ENCODE data around the gene UNC5A. TPM values are rescaled to one million over a fixed set of nuclear protein-coding genes. Genes with fewer than 3 reads are reported as not detected.

Gene UNC5A
- total RNA-seq, 1 experiment from 2014 or later, result 0.13 TPM

- intact Hi-C loops (cut with micrococcal nuclease; ENCODE audit: unreplicated experiment), result no loop called here
- H3K4me3 ChIP-seq (ENCODE audit: low read depth in 2 of 2, low read length in 2 of 2), result no peak overlapping the region
- TF ChIP-seq TCF7L2 (IDR thresholded peaks at IDR 0.05; ENCODE audit: low read depth, low read length) (no peak), SIN3A (IDR thresholded peaks at IDR 0.05; ENCODE audit: borderline replicate concordance, insufficient read depth, low read depth, low read length) (no peak), POLR2AphosphoS5 (IDR thresholded peaks at IDR 0.05; ENCODE audit: low read depth, low read length) (no peak)
- TF ChIP-seq, protein P1, sequence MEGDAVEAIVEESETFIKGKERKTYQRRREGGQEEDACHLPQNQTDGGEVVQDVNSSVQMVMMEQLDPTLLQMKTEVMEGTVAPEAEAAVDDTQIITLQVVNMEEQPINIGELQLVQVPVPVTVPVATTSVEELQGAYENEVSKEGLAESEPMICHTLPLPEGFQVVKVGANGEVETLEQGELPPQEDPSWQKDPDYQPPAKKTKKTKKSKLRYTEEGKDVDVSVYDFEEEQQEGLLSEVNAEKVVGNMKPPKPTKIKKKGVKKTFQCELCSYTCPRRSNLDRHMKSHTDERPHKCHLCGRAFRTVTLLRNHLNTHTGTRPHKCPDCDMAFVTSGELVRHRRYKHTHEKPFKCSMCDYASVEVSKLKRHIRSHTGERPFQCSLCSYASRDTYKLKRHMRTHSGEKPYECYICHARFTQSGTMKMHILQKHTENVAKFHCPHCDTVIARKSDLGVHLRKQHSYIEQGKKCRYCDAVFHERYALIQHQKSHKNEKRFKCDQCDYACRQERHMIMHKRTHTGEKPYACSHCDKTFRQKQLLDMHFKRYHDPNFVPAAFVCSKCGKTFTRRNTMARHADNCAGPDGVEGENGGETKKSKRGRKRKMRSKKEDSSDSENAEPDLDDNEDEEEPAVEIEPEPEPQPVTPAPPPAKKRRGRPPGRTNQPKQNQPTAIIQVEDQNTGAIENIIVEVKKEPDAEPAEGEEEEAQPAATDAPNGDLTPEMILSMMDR (IDR thresholded peaks at IDR 0.05), result no peak
- TF ChIP-seq, protein P2, sequence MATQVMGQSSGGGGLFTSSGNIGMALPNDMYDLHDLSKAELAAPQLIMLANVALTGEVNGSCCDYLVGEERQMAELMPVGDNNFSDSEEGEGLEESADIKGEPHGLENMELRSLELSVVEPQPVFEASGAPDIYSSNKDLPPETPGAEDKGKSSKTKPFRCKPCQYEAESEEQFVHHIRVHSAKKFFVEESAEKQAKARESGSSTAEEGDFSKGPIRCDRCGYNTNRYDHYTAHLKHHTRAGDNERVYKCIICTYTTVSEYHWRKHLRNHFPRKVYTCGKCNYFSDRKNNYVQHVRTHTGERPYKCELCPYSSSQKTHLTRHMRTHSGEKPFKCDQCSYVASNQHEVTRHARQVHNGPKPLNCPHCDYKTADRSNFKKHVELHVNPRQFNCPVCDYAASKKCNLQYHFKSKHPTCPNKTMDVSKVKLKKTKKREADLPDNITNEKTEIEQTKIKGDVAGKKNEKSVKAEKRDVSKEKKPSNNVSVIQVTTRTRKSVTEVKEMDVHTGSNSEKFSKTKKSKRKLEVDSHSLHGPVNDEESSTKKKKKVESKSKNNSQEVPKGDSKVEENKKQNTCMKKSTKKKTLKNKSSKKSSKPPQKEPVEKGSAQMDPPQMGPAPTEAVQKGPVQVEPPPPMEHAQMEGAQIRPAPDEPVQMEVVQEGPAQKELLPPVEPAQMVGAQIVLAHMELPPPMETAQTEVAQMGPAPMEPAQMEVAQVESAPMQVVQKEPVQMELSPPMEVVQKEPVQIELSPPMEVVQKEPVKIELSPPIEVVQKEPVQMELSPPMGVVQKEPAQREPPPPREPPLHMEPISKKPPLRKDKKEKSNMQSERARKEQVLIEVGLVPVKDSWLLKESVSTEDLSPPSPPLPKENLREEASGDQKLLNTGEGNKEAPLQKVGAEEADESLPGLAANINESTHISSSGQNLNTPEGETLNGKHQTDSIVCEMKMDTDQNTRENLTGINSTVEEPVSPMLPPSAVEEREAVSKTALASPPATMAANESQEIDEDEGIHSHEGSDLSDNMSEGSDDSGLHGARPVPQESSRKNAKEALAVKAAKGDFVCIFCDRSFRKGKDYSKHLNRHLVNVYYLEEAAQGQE (IDR thresholded peaks at IDR 0.05; ENCODE audit: insufficient read depth in 1 of 2, low read depth in 2 of 2, low read length in 1 of 2), result no peak
- H3K36me3 ChIP-seq (ENCODE audit: control insufficient read depth, insufficient read depth, low read length), result no peaks in the 10 kb centered on the region
- ATAC-seq, result no peak
- CTCF ChIA-PET, result no interaction called here
- no peaks in the 10 kb centered on the region; the same call in 1 of the 2 replicates for H3K4me1 ChIP-seq (ENCODE audit: control insufficient read depth, insufficient read depth, low read length)
- peaks cover 5% of the 10 kb centered on the region; the same call in 1 of the 2 replicates for H3K27me3 ChIP-seq (ENCODE audit: control insufficient read depth, insufficient read depth, low read length)
- in situ Hi-C loops (cut with HindIII; ENCODE audit: low pct_unique_long_range_greater_than_20kb, low sequenced_read_pairs), result no loop called here
- no TSS peak for BruUV-seq (replicated peaks)
- H3K27ac ChIP-seq (ENCODE audit: low read length), result no peak overlapping the region
- H3K9me3 ChIP-seq (ENCODE audit: control insufficient read depth, insufficient read depth, low read depth, low read length), result no peaks in the 10 kb centered on the region
- POLR2A ChIA-PET, result no interaction called here
- DNase-seq (ENCODE audit: low read depth, low spot score), result no peak
Measured at GRCh38 chr5:176797456-176798050, 12.8 kb upstream of the UNC5A start.

GRCh38 chr5:176798086-176798876 lies 12.1 kb upstream of the UNC5A start:
- ATAC-seq (no peak), DNase-seq (ENCODE audit: low read depth, low spot score) (no peak)
- Histone ChIP-seq H3K36me3 (ENCODE audit: control insufficient read depth, insufficient read depth, low read length) (no peaks in the 10 kb centered on the region), H3K4me1 (ENCODE audit: control insufficient read depth, insufficient read depth, low read length) (no peaks in the 10 kb centered on the region), H3K9me3 (ENCODE audit: control insufficient read depth, insufficient read depth, low read depth, low read length) (no peaks in the 10 kb centered on the region), H3K27ac (ENCODE audit: low read length) (no peak overlapping the region), H3K27me3 (ENCODE audit: control insufficient read depth, insufficient read depth, low read length) (peaks cover 5% of the 10 kb centered on the region; the same call in 1 of the 2 replicates), H3K4me3 (ENCODE audit: low read depth in 2 of 2, low read length in 2 of 2) (no peak overlapping the region)
- no peak for TF ChIP-seq TCF7L2 (IDR thresholded peaks at IDR 0.05; ENCODE audit: low read depth, low read length)
- no peak for TF ChIP-seq SIN3A (IDR thresholded peaks at IDR 0.05; ENCODE audit: borderline replicate concordance, insufficient read depth, low read depth, low read length)
- TF ChIP-seq, protein P1 (IDR thresholded peaks at IDR 0.05), result no peak
- TF ChIP-seq POLR2AphosphoS5 (IDR thresholded peaks at IDR 0.05; ENCODE audit: low read depth, low read length), result no peak
- ChIA-PET CTCF (no interaction called here), POLR2A (no interaction called here)
- intact Hi-C loops (cut with micrococcal nuclease; ENCODE audit: unreplicated experiment), result no loop called here
- in situ Hi-C loops (cut with HindIII; ENCODE audit: low pct_unique_long_range_greater_than_20kb, low sequenced_read_pairs), result no loop called here
- BruUV-seq (replicated peaks), result no TSS peak
